Panc1 (cell line): ENCODE data around the gene NOC2L. TPM values are rescaled to one million over a fixed set of nuclear protein-coding genes. Genes with fewer than 3 reads are reported as not detected.

Experiments
- ATAC-seq: fragments of 200-7000 bp; cut with Tn5 transposase; 2 replicates; pipeline ENCODE4 v1.9.1; 2020; ENCODE audit warnings: mild to moderate bottlenecking, moderate library complexity
- BruUV-seq: library from RNA; stranded (reverse); fragments of 400-500 nt; replicated peaks from 2 replicates; lab custom pipeline; 2021; lab: Mats Ljungman, UMichigan
- CTCF ChIA-PET: fragments of 300-600 bp; sonication (Branson Sonifier 250); formaldehyde crosslinking; loops from one replicate; lab custom pipeline; 2022; ENCODE audit warnings: antibody characterized with exemption; lab: Charles Lee
- POLR2A ChIA-PET: fragments of 300-600 bp; sonication (Branson Sonifier 250); formaldehyde crosslinking; loops from one replicate; lab custom pipeline; 2022; ENCODE audit warnings: antibody characterized with exemption; lab: Charles Lee
- DNase-seq: peaks from one replicate; pipeline ENCODE4 v3.0.0-alpha.2; 2010; ENCODE audit warnings: low read depth, low spot score
- H3K27ac ChIP-seq: 2 replicates; pipeline ENCODE4 v1.5.1; 2011; ENCODE audit warnings: mild to moderate bottlenecking, low read length, inconsistent platforms
- H3K27me3 ChIP-seq: fragments of 200-500 bp; sonication (Bioruptor generic); 2 replicates; pipeline ENCODE4 v1.6.0; 2014; ENCODE audit warnings: low read length, inconsistent platforms; ENCODE audit not compliant: control insufficient read depth, insufficient read depth
- H3K36me3 ChIP-seq: fragments of 200-500 bp; sonication (Bioruptor generic); 2 replicates; pipeline ENCODE4 v1.5.1; 2014; ENCODE audit warnings: inconsistent platforms, mild to moderate bottlenecking, low read length, moderate library complexity; ENCODE audit not compliant: control insufficient read depth, insufficient read depth
- H3K4me1 ChIP-seq: 2 replicates; pipeline ENCODE4 v1.5.1; 2011; ENCODE audit warnings: inconsistent platforms, mild to moderate bottlenecking, low read length, moderate library complexity; ENCODE audit not compliant: control insufficient read depth, insufficient read depth
- H3K4me3 ChIP-seq, 2 experiments: 2 replicates each; pipeline ENCODE4 v1.5.1; 2011 to 2012; ENCODE audit warnings: low read depth in 2 of 2, low read length in 2 of 2, mild to moderate bottlenecking in 2 of 2, inconsistent platforms in 1 of 2, moderate library complexity in 1 of 2
- H3K9me3 ChIP-seq: fragments of 200-500 bp; sonication (Bioruptor generic); 2 replicates; pipeline ENCODE4 v1.5.1; 2014; ENCODE audit warnings: low read depth, mild to moderate bottlenecking, inconsistent platforms, low read length, moderate library complexity; ENCODE audit not compliant: control insufficient read depth, insufficient read depth
- CTCF ChIP-seq: fragments of 450-650 bp; IDR thresholded peaks from 2 replicates; pipeline ENCODE4 v1.5.1; 2017; ENCODE audit warnings: mild to moderate bottlenecking
- POLR2AphosphoS5 ChIP-seq: IDR thresholded peaks from 2 replicates; pipeline ENCODE4 v1.6.1; 2012; ENCODE audit warnings: mild to moderate bottlenecking, low read depth, low read length, moderate library complexity
- REST ChIP-seq, 2 experiments: IDR thresholded peaks; 2 replicates each; pipeline ENCODE4 v1.6.1; 2011 to 2012; ENCODE audit warnings: low read depth in 2 of 2, control low read depth in 1 of 2, low read length in 1 of 2, mild to moderate bottlenecking in 1 of 2, moderate library complexity in 1 of 2; ENCODE audit not compliant: insufficient read depth in 1 of 2
- SIN3A ChIP-seq: IDR thresholded peaks from 2 replicates; pipeline ENCODE4 v1.6.1; 2012; ENCODE audit warnings: low read depth, mild to moderate bottlenecking, low read length, moderate library complexity, borderline replicate concordance; ENCODE audit not compliant: insufficient read depth
- TCF7L2 ChIP-seq: IDR thresholded peaks from 2 replicates; pipeline ENCODE4 v1.6.1; 2011; ENCODE audit warnings: mild to moderate bottlenecking, low read depth, low read length, inconsistent platforms
- in situ Hi-C: cut with HindIII; loops from 2 replicates; pipeline ENCODE4 v1.10.0; 2016; ENCODE audit warnings: low sequenced_read_pairs, low pct_unique_long_range_greater_than_20kb
- intact Hi-C: fragments of 100-400 bp; cut with micrococcal nuclease; formaldehyde crosslinking; loops from one replicate; pipeline ENCODE4 v1.10.0; 2022; ENCODE audit not compliant: unreplicated experiment
- total RNA-seq: library from RNA; stranded (reverse); gene quantifications from one replicate; pipeline ENCODE4 v1.2.1, GENCODE V29; 2021; ENCODE audit not compliant: unreplicated experiment

The NOC2L gene
- total RNA-seq, 1 experiment from 2014 or later, result 193 TPM

- ChIA-PET POLR2A (no interaction called here), CTCF (no interaction called here)
- peaks cover 55% of the 10 kb centered on the region for H3K4me1 ChIP-seq
- intact Hi-C loops, result no loop called here
- ATAC-seq, result no peak
- no peaks in the 10 kb centered on the region for H3K27me3 ChIP-seq
- H3K9me3 ChIP-seq, result no peaks in the 10 kb centered on the region
- no peak for TF ChIP-seq POLR2AphosphoS5
- no peak overlapping the region for H3K27ac ChIP-seq
- in situ Hi-C loops, result no loop called here
- no peaks in the 10 kb centered on the region for H3K36me3 ChIP-seq
- BruUV-seq, result no TSS peak
- no peak overlapping the region for H3K4me3 ChIP-seq
- no peak for DNase-seq
These were observed 23.3 kb downstream of the NOC2L start for GRCh38 chr1:935751-936231.

GRCh38 chr1:934991-935750, 23.9 kb downstream of the NOC2L start:
- ATAC-seq (no peak), DNase-seq (no peak)
- ChIA-PET POLR2A (no interaction called here), CTCF (no interaction called here)
- BruUV-seq, result no TSS peak
- no peaks in the 10 kb centered on the region for H3K36me3 ChIP-seq
- peaks cover 59% of the 10 kb centered on the region for H3K4me1 ChIP-seq
- no peaks in the 10 kb centered on the region for H3K9me3 ChIP-seq
- H3K27ac ChIP-seq, result no peak overlapping the region
- TF ChIP-seq TCF7L2 (no peak), POLR2AphosphoS5 (no peak), SIN3A (no peak), REST (IDR thresholded peaks at IDR 0.05; ENCODE audit: insufficient read depth in 1 of 2, low read depth in 2 of 2, low read length in 1 of 2) (no peak), CTCF (no peak)
- no peak overlapping the region for H3K4me3 ChIP-seq
- in situ Hi-C loops (no loop called here), intact Hi-C loops (no loop called here)
- H3K27me3 ChIP-seq, result no peaks in the 10 kb centered on the region

GRCh38 chr1:933603-933940, 25.5 kb downstream of the NOC2L start:
- no peak overlapping the region for H3K4me3 ChIP-seq
- ATAC-seq (no peak), DNase-seq (no peak)
- peaks cover 51% of the 10 kb centered on the region for H3K4me1 ChIP-seq
- in situ Hi-C loops (no loop called here), intact Hi-C loops (no loop called here)
- no peak for TF ChIP-seq TCF7L2
- TF ChIP-seq REST (IDR thresholded peaks at IDR 0.05; ENCODE audit: insufficient read depth in 1 of 2, low read depth in 2 of 2, low read length in 1 of 2), result no peak
- no peak for TF ChIP-seq CTCF
- ChIA-PET CTCF (no interaction called here), POLR2A (interaction anchor here (0.7 kb wide), 2 partner anchors 25 to 38 kb away, joined by 3 to 12 read pairs; partner anchors contain the start of gene NOC2L)
- H3K27ac ChIP-seq, result no peak overlapping the region
- H3K27me3 ChIP-seq, result no peaks in the 10 kb centered on the region
- no peaks in the 10 kb centered on the region for H3K36me3 ChIP-seq
- no peaks in the 10 kb centered on the region for H3K9me3 ChIP-seq
- BruUV-seq, result no TSS peak
